Neuronal stem cell (in vitro differentiated cells): ENCODE results near the gene PHKA2.

Experiments
- DNase-seq: peaks from one replicate; pipeline ENCODE4 v3.0.0-alpha.2; 2013; ENCODE audit warnings: low spot score
- H2AFZ ChIP-seq: one replicate; pipeline ENCODE4 v1.6.1; 2013; ENCODE audit warnings: mild to moderate bottlenecking, low read length, inconsistent platforms
- H2AK5ac ChIP-seq: 2 replicates; pipeline ENCODE4 v1.6.1; 2013; ENCODE audit warnings: low read depth, mild to moderate bottlenecking, inconsistent platforms, low read length, moderate library complexity, mixed read lengths
- H2BK120ac ChIP-seq: 2 replicates; pipeline ENCODE4 v1.6.1; 2013; ENCODE audit warnings: low read depth, mild to moderate bottlenecking, inconsistent platforms, low read length, moderate library complexity, mixed read lengths
- H2BK12ac ChIP-seq: one replicate; pipeline ENCODE4 v1.6.1; 2013; ENCODE audit warnings: low read length, inconsistent platforms
- H2BK15ac ChIP-seq: 2 replicates; pipeline ENCODE4 v1.6.1; 2013; ENCODE audit warnings: mild to moderate bottlenecking, low read length, inconsistent platforms, mixed read lengths
- H2BK5ac ChIP-seq: one replicate; pipeline ENCODE4 v1.6.1; 2013; ENCODE audit warnings: inconsistent platforms, mild to moderate bottlenecking, low read length, moderate library complexity
- H3K14ac ChIP-seq: one replicate; pipeline ENCODE4 v1.6.1; 2013; ENCODE audit warnings: low read length, inconsistent platforms
- H3K18ac ChIP-seq: 2 replicates; pipeline ENCODE4 v1.6.1; 2013; ENCODE audit warnings: low read length, inconsistent platforms
- H3K23ac ChIP-seq: 2 replicates; pipeline ENCODE4 v1.6.1; 2013; ENCODE audit warnings: low read depth, mild to moderate bottlenecking, mixed read lengths, low read length, inconsistent platforms; ENCODE audit not compliant: poor library complexity
- H3K27ac ChIP-seq: replicated peaks from 3 replicates; pipeline ENCODE4 v1.5.1; 2013; ENCODE audit warnings: low read length, inconsistent platforms
- H3K27me3 ChIP-seq, 3 experiments: 2 replicates each; pipeline ENCODE4 v1.6.1; 2013; ENCODE audit warnings: low read length in 3 of 3, mild to moderate bottlenecking in 2 of 3, inconsistent platforms in 1 of 3, low read depth in 1 of 3, mixed read lengths in 1 of 3, moderate library complexity in 1 of 3; ENCODE audit not compliant: control insufficient read depth in 3 of 3, insufficient read depth in 3 of 3
- H3K36me3 ChIP-seq, 2 donors: replicated peaks in 1 of 2; 2 replicates each; pipeline ENCODE4 v1.6.1; 2013; ENCODE audit warnings: low read length in 2 of 2; ENCODE audit not compliant: control insufficient read depth in 2 of 2, insufficient read depth in 2 of 2
- H3K4ac ChIP-seq: 2 replicates; pipeline ENCODE4 v1.6.1; 2013; ENCODE audit warnings: inconsistent platforms, mild to moderate bottlenecking, low read length, moderate library complexity
- H3K4me1 ChIP-seq, 2 donors: 1 replicate in 1 of 2; 2 replicates in 1 of 2; pipeline ENCODE4 v1.6.1; 2013; ENCODE audit warnings: low read length in 2 of 2, low read depth in 1 of 2; ENCODE audit not compliant: control insufficient read depth in 2 of 2, insufficient read depth in 1 of 2
- H3K4me2 ChIP-seq: one replicate; pipeline ENCODE4 v1.6.1; 2013; ENCODE audit warnings: mild to moderate bottlenecking, low read length, inconsistent platforms; ENCODE audit not compliant: insufficient read depth, poor library complexity, severe bottlenecking
- H3K4me3 ChIP-seq, 2 donors: 2 replicates each; pipeline ENCODE4 v1.5.1; 2013; ENCODE audit warnings: low read length in 2 of 2, mild to moderate bottlenecking in 2 of 2, inconsistent platforms in 1 of 2, moderate library complexity in 1 of 2
- H3K79me1 ChIP-seq: one replicate; pipeline ENCODE4 v1.6.1; 2013; ENCODE audit warnings: low read depth, mild to moderate bottlenecking, inconsistent platforms, low read length, moderate library complexity
- H3K9ac ChIP-seq: one replicate; pipeline ENCODE4 v1.6.1; 2013; ENCODE audit warnings: mild to moderate bottlenecking, low read depth, low read length, inconsistent platforms; ENCODE audit not compliant: poor library complexity
- H3K9me3 ChIP-seq, 2 donors: replicated peaks in 1 of 2; 2 replicates each; pipeline versions ENCODE3 to v1.6.1; 2013; ENCODE audit warnings: low read length in 2 of 2, mild to moderate bottlenecking in 2 of 2, inconsistent platforms in 1 of 2, low read depth in 1 of 2, mixed read lengths in 1 of 2, moderate library complexity in 1 of 2; ENCODE audit not compliant: control insufficient read depth in 2 of 2, insufficient read depth in 1 of 2
- H4K8ac ChIP-seq: one replicate; pipeline ENCODE4 v1.6.1; 2013; ENCODE audit warnings: low read depth, mild to moderate bottlenecking, inconsistent platforms, low read length, moderate library complexity
- H4K91ac ChIP-seq: one replicate; pipeline ENCODE4 v1.6.1; 2013; ENCODE audit warnings: low read length, low read depth, mild to moderate bottlenecking, inconsistent platforms; ENCODE audit not compliant: poor library complexity
- WGBS, 2 donors: extraction: QIAGEN DNeasy Blood & Tissue Kit; methylation state at CpG; one replicate each; pipeline ENCODE4 v1.1.7; 2013; ENCODE audit warnings: missing lambda C conversion rate in 2 of 2, mixed read lengths in 1 of 2; ENCODE audit not compliant: insufficient read length in 2 of 2, insufficient replicate concordance in 1 of 2; ENCODE audit errors: extremely low coverage in 2 of 2; 5-methylcytosine and 5-hydroxymethylcytosine counted together

Gene PHKA2

DNA sequence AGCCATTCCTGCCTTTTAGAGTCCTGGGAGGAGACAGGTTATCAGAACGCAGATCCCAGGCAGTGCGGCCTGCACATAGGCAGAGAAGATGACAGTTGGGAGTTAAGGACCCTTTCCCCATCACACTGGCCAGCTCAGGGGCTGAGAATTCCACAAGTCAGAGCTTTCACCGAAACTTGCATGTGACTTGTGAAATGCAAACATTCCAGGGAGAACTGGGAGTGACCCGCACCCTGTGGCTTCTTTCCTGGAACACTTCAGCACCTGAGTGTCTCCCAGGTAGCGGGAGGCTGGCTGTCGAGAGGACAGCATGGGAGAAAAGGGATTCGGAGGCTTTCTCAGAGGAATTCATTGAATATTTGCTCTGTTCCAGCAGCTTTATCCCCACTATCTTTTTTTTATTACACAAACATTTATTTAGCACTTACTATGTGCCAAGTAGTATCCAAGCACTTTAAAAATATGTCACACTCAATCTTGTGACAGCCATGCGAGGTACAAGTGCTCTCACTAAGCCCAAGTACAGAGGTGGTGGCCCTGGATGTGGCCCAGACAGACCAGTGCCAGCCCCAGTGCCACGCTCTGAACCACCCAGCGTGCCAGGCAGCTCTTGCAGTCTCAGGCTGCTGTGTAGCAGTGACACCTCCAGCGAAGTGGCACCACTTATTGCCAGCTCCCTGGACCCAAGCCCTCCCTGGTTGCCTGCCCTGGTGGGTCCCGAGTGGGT lies 100.5 kb downstream of the PHKA2 start:
- no peaks in the 10 kb centered on the region for H3K36me3 ChIP-seq

GRCh38 chrX:18879144-18879543 lies 104.8 kb downstream of the PHKA2 start:
- Histone ChIP-seq H3K4ac (no peak overlapping the region), H3K4me3 (no peak overlapping the region), H3K4me2 (no peak overlapping the region), H3K14ac (no peak overlapping the region), H2BK5ac (no peak overlapping the region), H3K4me1 (no peaks in the 10 kb centered on the region), H2AK5ac (no peak overlapping the region), H2BK12ac (no peak overlapping the region), H3K27me3 (no peaks in the 10 kb centered on the region), H3K36me3 (no peaks in the 10 kb centered on the region), H3K18ac (no peak overlapping the region), H3K79me1 (no peaks in the 10 kb centered on the region), H2AFZ (no peak overlapping the region), H3K9ac (no peak overlapping the region), H2BK120ac (no peak overlapping the region), H3K27ac (no peak overlapping the region), H4K91ac (no peak overlapping the region), H3K9me3 (no peaks in the 10 kb centered on the region), H3K23ac (no peak overlapping the region), H2BK15ac (no peak overlapping the region), H4K8ac (no peak overlapping the region)
- WGBS, 2 donors, result no CpG with 5 or more reads among the region's 9 CpGs
- no peak for DNase-seq

More for the DNA sequence above, 100.5 kb downstream of the PHKA2 start:
- H3K4me1 ChIP-seq, result peaks cover 0 to 12% of the 10 kb centered on the region in 2 donors
- no peak overlapping the region for H2BK5ac ChIP-seq
- H2BK15ac ChIP-seq, result no peak overlapping the region
- H2AFZ ChIP-seq, result no peak overlapping the region
- H3K4me2 ChIP-seq, result no peak overlapping the region
- H3K23ac ChIP-seq, result no peak overlapping the region
- no peak overlapping the region for H3K18ac ChIP-seq
- no CpG with 5 or more reads among the region's 12 CpGs for WGBS, 2 donors
- H3K79me1 ChIP-seq, result no peaks in the 10 kb centered on the region
- no peak overlapping the region for H4K8ac ChIP-seq
- no peak overlapping the region for H3K27ac ChIP-seq
- H2AK5ac ChIP-seq, result no peak overlapping the region
- H2BK120ac ChIP-seq, result no peak overlapping the region
- no peak overlapping the region for H3K4me3 ChIP-seq
- H2BK12ac ChIP-seq, result no peak overlapping the region
- H3K14ac ChIP-seq, result no peak overlapping the region
- no peak overlapping the region for H3K4ac ChIP-seq
- DNase-seq, result no peak
- H3K27me3 ChIP-seq, result peaks cover 0 to 7% (median 0%) of the 10 kb centered on the region in 3 experiments
- no peak overlapping the region for H3K9ac ChIP-seq
- no peak overlapping the region for H4K91ac ChIP-seq
- no peaks in the 10 kb centered on the region for H3K9me3 ChIP-seq

GRCh38 chrX:18877469-18877868 lies 106.4 kb downstream of the PHKA2 start:
- Histone ChIP-seq H3K27ac (no peak overlapping the region), H3K9me3 (no peaks in the 10 kb centered on the region), H3K79me1 (no peaks in the 10 kb centered on the region), H2BK120ac (no peak overlapping the region), H3K14ac (no peak overlapping the region), H3K4me1 (no peaks in the 10 kb centered on the region), H2BK15ac (no peak overlapping the region), H2BK12ac (no peak overlapping the region), H3K18ac (no peak overlapping the region), H3K36me3 (no peaks in the 10 kb centered on the region), H3K4ac (no peak overlapping the region), H3K4me2 (no peak overlapping the region), H3K27me3 (no peaks in the 10 kb centered on the region), H4K8ac (no peak overlapping the region), H2AK5ac (no peak overlapping the region), H3K23ac (no peak overlapping the region), H2AFZ (no peak overlapping the region), H4K91ac (no peak overlapping the region), H3K4me3 (no peak overlapping the region), H3K9ac (no peak overlapping the region), H2BK5ac (no peak overlapping the region)
- WGBS, 2 donors, result no CpG with 5 or more reads among the region's 7 CpGs
- DNase-seq, result no peak

DNA sequence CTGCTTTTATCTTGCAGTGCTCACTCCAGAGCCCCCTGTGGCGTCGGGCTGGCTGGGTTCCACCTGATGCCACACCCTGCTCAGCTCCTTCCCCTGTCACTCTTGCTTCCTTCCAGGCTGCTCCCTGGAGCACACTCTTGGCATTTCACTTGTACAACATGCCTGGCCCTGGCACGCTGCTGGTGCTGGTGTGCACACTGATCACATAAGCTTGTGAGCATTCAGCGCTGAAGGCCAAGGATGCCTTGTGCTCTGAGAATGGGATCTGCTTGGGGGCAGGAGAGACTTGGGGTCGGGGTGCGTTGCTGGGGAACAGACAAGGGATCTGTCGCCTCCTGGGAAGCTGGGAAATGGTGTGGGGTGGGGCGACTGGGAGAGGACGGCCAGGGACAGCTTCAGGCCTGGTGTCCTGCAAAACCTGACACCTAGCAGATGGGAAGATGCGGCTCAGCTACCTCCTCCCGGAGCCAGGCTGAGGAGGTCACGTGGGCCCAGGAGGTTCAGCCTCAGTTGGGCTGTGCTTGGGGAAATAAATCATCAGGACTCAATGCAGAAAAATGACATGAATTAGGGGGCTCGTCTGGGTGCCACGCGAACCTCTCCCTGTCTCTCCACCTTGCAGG lies 108.5 kb downstream of the PHKA2 start:
- no peak overlapping the region for H3K4me2 ChIP-seq
- no peak overlapping the region for H3K4ac ChIP-seq
- no peaks in the 10 kb centered on the region for H3K79me1 ChIP-seq
- no peaks in the 10 kb centered on the region for H3K9me3 ChIP-seq
- no peak overlapping the region for H3K27ac ChIP-seq
- no peak overlapping the region for H3K18ac ChIP-seq
- WGBS, 2 donors, result no CpG with 5 or more reads among the region's 15 CpGs
- H2BK15ac ChIP-seq, result no peak overlapping the region
- H2BK120ac ChIP-seq, result no peak overlapping the region
- no peak overlapping the region for H3K4me3 ChIP-seq
- H3K14ac ChIP-seq, result no peak overlapping the region
- H3K9ac ChIP-seq, result no peak overlapping the region
- no peaks in the 10 kb centered on the region for H3K36me3 ChIP-seq
- no peak overlapping the region for H2BK12ac ChIP-seq
- DNase-seq, result no peak
- H3K4me1 ChIP-seq, result no peaks in the 10 kb centered on the region
- H3K27me3 ChIP-seq, result no peaks in the 10 kb centered on the region
- H2BK5ac ChIP-seq, result no peak overlapping the region
- H2AK5ac ChIP-seq, result no peak overlapping the region
- H4K91ac ChIP-seq, result no peak overlapping the region
- H3K23ac ChIP-seq, result peak overlapping the region; percentile 55
- no peak overlapping the region for H2AFZ ChIP-seq
- peak overlapping the region; percentile 17 for H4K8ac ChIP-seq
